Measurements from ENCODE around the gene GARIN5A. TPM values are rescaled to one million over a fixed set of nuclear protein-coding genes. Genes with fewer than 3 reads are reported as not detected.

Gene GARIN5A
- total RNA-seq, 4 donors from 2014 or later = 1.1 TPM; not detected in 3

DNA sequence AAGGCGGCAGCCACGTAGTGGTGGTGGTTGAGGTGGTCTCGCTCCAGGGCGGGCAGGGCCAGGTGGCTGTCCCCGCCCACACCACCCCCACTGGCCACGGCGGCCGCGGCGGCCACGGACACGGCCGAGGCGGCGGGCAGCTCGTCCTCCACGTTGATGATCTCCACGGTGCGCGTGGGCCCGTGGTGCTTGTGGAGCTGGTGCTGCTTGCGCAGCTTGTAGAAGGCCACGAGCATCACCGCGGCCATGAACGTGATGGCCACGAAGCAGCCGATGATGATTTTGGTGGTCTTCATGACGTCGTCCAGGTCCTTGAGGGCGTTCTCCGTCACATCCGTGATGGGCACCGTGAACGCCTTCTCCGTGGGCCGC lies 41.0 kb upstream of the GARIN5A start:
- no peak for TF ChIP-seq CTCF (IDR thresholded peaks at IDR 0.05)
- no peak for ATAC-seq (ENCODE audit: low FRiP score)
- DNase-seq (ENCODE audit: low spot score) = no peak

- DNase-seq (ENCODE audit: low spot score) (no peak), ATAC-seq (ENCODE audit: low FRiP score) (no peak)
- TF ChIP-seq CTCF (IDR thresholded peaks at IDR 0.05) = no peak
These were observed 40.5 kb upstream of the GARIN5A start for GRCh38 chr19:50516964-50517703.

DNA sequence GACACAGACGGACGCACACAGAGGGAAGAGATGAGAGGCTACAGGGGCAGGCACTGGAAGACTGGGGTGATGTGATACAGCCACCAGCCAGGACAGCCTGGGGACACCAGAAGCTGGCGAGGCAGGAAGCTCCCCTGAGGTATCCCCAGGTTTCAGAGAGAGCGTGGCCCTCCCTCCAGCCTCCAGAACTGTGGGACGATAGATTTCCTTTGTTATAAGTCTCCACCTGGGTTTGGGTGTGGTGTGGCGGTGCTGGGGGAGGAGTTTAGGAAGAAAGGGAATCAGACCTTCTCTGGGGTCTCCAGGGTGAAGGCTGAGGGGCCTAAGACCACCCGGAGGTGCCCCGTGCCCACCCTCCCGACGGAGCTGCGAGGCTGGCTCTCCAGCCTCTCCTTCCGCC lies 39.8 kb upstream of the GARIN5A start:
- no peak for DNase-seq (ENCODE audit: low spot score)
- TF ChIP-seq CTCF (IDR thresholded peaks at IDR 0.05) = no peak
- no peak for ATAC-seq (ENCODE audit: low FRiP score)

GRCh38 chr19:50515168-50515561 lies 38.5 kb upstream of the GARIN5A start:
- no peak for TF ChIP-seq CTCF (IDR thresholded peaks at IDR 0.05)
- no peak for DNase-seq (ENCODE audit: low spot score)
- ATAC-seq (ENCODE audit: low FRiP score) = no peak

GRCh38 chr19:50514346-50515167 lies 37.9 kb upstream of the GARIN5A start:
- TF ChIP-seq CTCF (IDR thresholded peaks at IDR 0.05) = no peak
- ATAC-seq (ENCODE audit: low FRiP score) (no peak), DNase-seq (ENCODE audit: low spot score) (no peak)

- DNase-seq (ENCODE audit: low spot score) = no peak
- ATAC-seq (ENCODE audit: low FRiP score) = no peak
- TF ChIP-seq CTCF (IDR thresholded peaks at IDR 0.05) = no peak
These were observed 37.2 kb upstream of the GARIN5A start, which contains the start of gene ASPDH for GRCh38 chr19:50513746-50514345. TSS of gene ASPDH (minus strand) at chr19:50513913. CDS start at chr19:50513823, 90 bp downstream.
